Cardiac fibroblast (primary cell): ENCODE measurements around the gene IFNGR2.
"Not testable (repeated sequence)": the region's sequence is repeated elsewhere in the genome, so short reads cannot be mapped to it uniquely, and the experiment has no call there.

Experiments
- DNase-seq, 2 donors: peaks; one replicate each; pipeline versions ENCODE4 v3.0.0 to v3.0.0-alpha.2; 2010; ENCODE audit warnings: low read depth in 2 of 2
- H3K4me3 ChIP-seq, 2 donors: replicated peaks in 1 of 2; 1 replicate in 1 of 2; 2 replicates in 1 of 2; pipeline ENCODE4 v1.5.1; 2011; ENCODE audit warnings: low read depth in 2 of 2, low read length in 2 of 2, mild to moderate bottlenecking in 2 of 2, moderate library complexity in 1 of 2
- TF ChIP-seq, protein P1 (sequence below): IDR thresholded peaks from one replicate; pipeline ENCODE4 v1.5.1; 2011; ENCODE audit warnings: low read depth, mild to moderate bottlenecking, low read length, inconsistent platforms

IFNGR2 gene

DNA sequence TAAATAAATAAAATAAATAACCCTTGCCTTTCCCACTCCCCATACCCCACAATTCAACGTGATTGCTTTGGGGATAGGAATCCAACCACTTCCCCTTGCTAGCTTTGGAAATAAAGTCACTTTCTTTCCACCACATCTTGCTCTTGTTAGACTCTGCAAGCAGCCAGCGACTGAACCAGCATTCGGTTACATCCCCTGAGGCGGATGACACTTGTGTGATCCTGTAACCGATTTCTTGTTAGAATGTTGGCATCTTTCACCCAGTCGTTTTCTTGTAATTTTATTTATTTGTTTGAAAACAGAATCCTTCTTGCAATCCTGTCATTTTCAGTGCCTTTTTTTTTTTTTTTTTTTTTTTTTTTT is 1.6 kb upstream of the IFNGR2 start:
- no peak overlapping the region for H3K4me3 ChIP-seq
- DNase-seq: no peak
- TF ChIP-seq, protein P1, sequence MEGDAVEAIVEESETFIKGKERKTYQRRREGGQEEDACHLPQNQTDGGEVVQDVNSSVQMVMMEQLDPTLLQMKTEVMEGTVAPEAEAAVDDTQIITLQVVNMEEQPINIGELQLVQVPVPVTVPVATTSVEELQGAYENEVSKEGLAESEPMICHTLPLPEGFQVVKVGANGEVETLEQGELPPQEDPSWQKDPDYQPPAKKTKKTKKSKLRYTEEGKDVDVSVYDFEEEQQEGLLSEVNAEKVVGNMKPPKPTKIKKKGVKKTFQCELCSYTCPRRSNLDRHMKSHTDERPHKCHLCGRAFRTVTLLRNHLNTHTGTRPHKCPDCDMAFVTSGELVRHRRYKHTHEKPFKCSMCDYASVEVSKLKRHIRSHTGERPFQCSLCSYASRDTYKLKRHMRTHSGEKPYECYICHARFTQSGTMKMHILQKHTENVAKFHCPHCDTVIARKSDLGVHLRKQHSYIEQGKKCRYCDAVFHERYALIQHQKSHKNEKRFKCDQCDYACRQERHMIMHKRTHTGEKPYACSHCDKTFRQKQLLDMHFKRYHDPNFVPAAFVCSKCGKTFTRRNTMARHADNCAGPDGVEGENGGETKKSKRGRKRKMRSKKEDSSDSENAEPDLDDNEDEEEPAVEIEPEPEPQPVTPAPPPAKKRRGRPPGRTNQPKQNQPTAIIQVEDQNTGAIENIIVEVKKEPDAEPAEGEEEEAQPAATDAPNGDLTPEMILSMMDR: no peak

DNA sequence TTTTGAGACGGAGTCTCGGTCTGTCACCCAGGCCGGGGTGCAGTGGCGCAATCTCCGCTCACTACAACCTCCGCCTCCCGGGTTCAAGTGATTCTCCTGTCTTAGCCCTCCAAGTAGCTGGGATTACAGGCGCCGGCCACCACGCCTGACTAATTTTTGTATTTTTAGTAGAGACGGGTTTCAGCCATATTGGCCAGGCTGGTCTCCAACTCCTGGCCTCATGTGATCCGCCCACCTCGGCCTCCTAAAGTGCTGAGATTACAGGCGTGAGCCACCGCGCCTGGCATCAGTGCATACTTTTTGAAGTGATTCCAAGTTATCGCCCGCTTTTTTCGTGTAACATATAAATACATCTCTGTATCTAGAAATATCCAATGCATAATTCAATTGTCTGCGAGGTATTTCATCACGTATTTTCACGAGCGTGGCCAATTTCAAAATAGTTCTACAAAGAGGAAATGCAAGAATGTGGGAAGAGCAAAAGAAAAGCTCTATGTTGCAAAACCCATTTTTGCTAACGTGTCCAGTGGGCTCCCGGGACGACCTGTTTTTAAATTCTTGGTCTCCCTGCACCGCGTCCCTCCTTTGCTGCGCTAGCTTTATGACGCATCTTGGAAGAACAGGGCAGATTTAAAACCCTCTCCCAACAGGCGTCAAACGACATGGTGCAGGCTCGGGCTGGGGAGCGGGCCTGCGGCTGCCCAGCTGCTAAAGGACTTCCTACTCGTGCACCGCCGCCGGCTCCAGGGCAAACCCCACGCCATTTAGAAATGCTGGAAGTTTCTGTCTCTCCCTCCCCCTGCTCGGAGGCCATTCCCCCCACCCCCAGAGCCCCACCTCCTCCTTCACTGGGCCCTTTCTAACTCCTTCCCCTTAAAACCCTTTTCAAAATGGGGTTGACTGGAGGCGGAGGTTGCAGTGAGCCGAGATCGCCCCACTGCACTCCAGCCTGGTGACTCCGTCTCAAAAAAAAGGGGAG is 923 bp upstream of the IFNGR2 start:
- TF ChIP-seq, protein P1: no peak
- H3K4me3 ChIP-seq: peak overlapping the region; percentile 36 to 79
- peak; percentile 83 to 85 for DNase-seq

DNA sequence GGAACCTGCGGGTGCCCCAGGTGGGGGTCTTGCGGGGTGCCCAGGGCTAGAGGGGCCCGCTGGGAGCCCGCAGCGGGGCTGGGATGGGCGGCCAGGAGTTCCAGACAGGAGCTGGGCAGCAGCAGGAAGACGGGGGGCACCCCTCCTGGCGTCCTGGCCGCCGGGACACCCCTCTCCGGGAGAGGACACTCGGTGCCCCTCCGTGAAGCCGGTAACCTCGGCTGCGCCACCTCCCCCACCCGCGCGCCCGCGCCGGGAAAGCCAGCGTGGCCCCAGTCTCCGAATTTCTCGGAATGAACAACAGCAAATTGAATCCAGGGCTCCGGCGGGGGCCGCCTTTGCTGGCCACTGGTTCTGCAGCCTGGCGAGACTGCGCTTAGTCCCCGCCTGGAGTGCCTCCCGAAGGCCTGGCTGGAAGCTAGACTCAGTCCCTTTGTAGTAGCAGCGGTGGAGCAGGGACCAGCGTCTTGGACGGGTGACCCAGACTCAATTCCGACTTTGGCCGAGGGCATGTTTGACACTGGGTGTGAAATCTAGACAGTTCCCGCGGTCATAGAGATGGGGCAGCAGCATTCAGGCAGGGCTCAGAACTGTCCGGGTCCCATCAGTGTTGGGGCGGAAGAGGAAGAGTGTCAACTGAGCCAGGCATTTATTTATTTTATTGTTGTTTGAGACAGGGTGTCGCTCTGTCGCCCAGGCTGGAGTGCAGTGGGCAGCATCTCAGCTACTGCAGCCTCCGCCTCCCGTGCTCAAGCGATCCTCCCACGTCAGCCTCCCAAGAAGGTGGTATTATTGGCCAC is 773 bp downstream of the IFNGR2 start:
- H3K4me3 ChIP-seq: peak overlapping the region; percentile 79 to 81
- peak; percentile 57 to 62 for DNase-seq
- TF ChIP-seq, protein P1: peak; percentile 5

DNA sequence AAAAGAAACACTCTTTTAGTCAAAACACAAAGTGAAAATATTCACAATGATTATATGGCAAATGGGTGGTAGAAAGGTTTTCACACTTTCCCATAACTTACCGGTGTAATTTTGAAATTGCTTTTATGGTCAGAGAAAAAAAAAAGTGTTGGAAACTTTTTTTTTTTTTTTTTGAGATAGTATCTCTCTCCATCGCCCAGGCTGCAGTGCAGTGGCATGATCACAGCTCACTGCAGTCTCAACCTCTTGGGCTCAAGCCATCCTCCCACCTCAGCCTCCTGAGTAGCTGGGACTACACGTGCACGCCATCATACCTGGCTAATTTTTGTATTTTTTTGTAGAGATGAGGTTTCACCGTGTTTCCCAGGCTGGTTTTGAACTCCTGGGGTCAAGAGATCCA is 3.3 kb downstream of the IFNGR2 start:
- H3K4me3 ChIP-seq: no peak overlapping the region
- DNase-seq: no peak
- TF ChIP-seq, protein P1: no peak

DNA sequence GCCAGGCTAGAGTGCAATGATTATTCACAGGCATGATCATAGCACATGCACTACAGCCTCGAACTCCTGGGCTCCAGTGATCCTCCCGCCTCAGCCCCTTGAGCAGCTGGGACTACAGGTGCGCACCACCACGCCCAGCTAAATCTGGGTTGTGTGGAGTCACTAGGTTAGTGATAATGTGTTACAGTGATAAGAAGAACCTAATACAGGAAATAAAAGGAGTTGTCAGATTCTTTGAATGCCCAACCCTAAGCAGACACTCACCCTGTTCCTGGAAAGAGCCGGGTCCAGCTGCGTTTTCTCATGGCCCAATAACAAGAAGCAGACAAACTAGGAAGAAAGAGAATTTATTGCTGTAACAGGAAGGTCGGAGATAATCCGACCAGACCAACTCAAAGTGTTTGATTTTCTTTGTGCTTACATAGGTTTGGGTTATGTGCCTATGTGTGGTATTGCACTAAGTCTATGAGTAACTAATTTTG is 8.8 kb downstream of the IFNGR2 start:
- peak in 1 of 2 donors; percentile 53 for DNase-seq
- H3K4me3 ChIP-seq: no peak overlapping the region
- TF ChIP-seq, protein P1: no peak

DNA sequence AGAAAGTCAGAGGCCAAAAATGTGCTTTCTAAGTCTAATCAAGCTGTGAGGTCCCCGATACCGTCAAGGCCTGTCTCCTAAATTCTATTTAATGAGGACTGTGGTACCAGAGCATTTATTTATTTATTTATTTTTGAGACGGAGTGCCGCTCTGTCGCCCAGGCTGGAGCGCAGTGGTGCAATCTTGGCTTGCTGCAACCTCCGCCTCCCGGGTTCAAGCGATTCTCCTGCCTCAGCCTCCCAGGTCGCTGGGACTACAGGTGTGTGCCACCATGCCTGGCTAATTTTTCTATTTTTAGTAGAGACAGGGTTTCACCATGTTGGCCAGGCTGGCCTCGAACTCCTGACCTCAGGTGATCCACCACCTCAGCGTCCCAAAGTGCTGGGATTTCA is 9.2 kb downstream of the IFNGR2 start:
- H3K4me3 ChIP-seq, DNase-seq: not testable (repeated sequence)
